ENCODE measurements around the gene ADGRB2.

- TF ChIP-seq FOS (IDR thresholded peaks at IDR 0.05; ENCODE audit: low read depth, low read length) = no peak
- no peak for TF ChIP-seq POLR2A (IDR thresholded peaks at IDR 0.05; ENCODE audit: low read depth, low read length)
- TF ChIP-seq CTCF (conservative IDR thresholded peaks at IDR 0.05; ENCODE audit: low read depth, low read length) = no peak
- TF ChIP-seq RFX5 (IDR thresholded peaks at IDR 0.05; ENCODE audit: low read depth, low read length) = no peak
- no peak for TF ChIP-seq SMC3 (IDR thresholded peaks at IDR 0.05; ENCODE audit: low read depth, low read length)
- TF ChIP-seq RCOR1 (IDR thresholded peaks at IDR 0.05; ENCODE audit: insufficient replicate concordance, low read length) = no peak
These were observed 29.6 kb upstream of the ADGRB2 start for GRCh38 chr1:31793586-31794285.

Measured in IMR-90 (cell line).